ENCODE data around the gene SYPL1. TPM values are rescaled to one million over a fixed set of nuclear protein-coding genes. Genes with fewer than 3 reads are reported as not detected.

Gene SYPL1
- total and polyA plus RNA-seq, 2 donors (not counting 3 experiments of a cell fraction or from before 2014, with no cell fraction given), result 59.8 to 67.1 TPM

DNA sequence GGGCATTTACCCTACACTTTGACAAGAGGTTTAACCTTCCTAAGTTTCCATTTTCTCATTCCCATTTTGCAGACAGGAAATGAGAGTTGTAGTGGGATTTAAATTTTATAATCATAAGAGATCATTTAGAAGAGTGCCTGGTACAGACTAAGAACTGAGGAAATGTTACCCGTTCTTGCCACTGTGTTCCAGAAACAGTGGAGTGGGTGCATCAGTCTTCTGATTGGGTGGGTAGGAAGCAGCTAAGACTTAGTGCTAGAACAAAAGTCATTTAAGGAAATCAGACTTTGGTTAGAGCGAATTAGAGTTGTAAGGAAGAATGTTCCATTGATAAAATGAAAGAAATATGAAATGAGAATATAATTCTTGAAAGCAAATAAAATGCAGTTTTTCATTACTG is 8.4 kb upstream of the SYPL1 start:
- TF ChIP-seq FOS (IDR thresholded peaks at IDR 0.05; ENCODE audit: borderline replicate concordance, insufficient read depth, low read length), result no peak
- TF ChIP-seq, protein P1, sequence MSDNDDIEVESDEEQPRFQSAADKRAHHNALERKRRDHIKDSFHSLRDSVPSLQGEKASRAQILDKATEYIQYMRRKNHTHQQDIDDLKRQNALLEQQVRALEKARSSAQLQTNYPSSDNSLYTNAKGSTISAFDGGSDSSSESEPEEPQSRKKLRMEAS (IDR thresholded peaks at IDR 0.05; ENCODE audit: insufficient read depth, insufficient read length), result no peak
- TF ChIP-seq POLR2A (IDR thresholded peaks at IDR 0.05; ENCODE audit: low read depth, low read length), result no peak
- TF ChIP-seq, protein P2, sequence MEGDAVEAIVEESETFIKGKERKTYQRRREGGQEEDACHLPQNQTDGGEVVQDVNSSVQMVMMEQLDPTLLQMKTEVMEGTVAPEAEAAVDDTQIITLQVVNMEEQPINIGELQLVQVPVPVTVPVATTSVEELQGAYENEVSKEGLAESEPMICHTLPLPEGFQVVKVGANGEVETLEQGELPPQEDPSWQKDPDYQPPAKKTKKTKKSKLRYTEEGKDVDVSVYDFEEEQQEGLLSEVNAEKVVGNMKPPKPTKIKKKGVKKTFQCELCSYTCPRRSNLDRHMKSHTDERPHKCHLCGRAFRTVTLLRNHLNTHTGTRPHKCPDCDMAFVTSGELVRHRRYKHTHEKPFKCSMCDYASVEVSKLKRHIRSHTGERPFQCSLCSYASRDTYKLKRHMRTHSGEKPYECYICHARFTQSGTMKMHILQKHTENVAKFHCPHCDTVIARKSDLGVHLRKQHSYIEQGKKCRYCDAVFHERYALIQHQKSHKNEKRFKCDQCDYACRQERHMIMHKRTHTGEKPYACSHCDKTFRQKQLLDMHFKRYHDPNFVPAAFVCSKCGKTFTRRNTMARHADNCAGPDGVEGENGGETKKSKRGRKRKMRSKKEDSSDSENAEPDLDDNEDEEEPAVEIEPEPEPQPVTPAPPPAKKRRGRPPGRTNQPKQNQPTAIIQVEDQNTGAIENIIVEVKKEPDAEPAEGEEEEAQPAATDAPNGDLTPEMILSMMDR (IDR thresholded peaks at IDR 0.05; ENCODE audit: extremely low read depth in 1 of 2, insufficient read depth in 1 of 2, low read depth in 1 of 2, low read length in 2 of 2), result no peak
- TF ChIP-seq JUN (IDR thresholded peaks at IDR 0.05; ENCODE audit: borderline replicate concordance, insufficient read depth, insufficient read length, low read depth), result no peak
- TF ChIP-seq POLR2AphosphoS5 (IDR thresholded peaks at IDR 0.05; ENCODE audit: insufficient read depth, low read depth, low read length), result no peak
- TF ChIP-seq MYC (IDR thresholded peaks at IDR 0.05; ENCODE audit: low read depth, low read length), result no peak
- TF ChIP-seq GATA2 (IDR thresholded peaks at IDR 0.05; ENCODE audit: insufficient read depth, insufficient read length, low read depth, low read length), result no peak
- TF ChIP-seq EZH2 (IDR thresholded peaks at IDR 0.05; ENCODE audit: borderline replicate concordance, low read depth, low read length, severe bottlenecking), result no peak
- no peaks in the 10 kb centered on the region for H3K79me2 ChIP-seq (ENCODE audit: control insufficient read depth, insufficient read depth, low read length)
- no peaks in the 10 kb centered on the region for H4K20me1 ChIP-seq (replicated peaks; ENCODE audit: control insufficient read depth, extremely low read depth, insufficient read depth, low read length)
- FAIRE-seq, result no peak
- no peak overlapping the region for H3K27ac ChIP-seq (ENCODE audit: insufficient read depth, low read depth, low read length)
- no peaks in the 10 kb centered on the region for H3K9me3 ChIP-seq (replicated peaks; ENCODE audit: control insufficient read depth, insufficient read depth, low read length)
- dilution Hi-C loops (cut with MboI; ENCODE audit: extremely low pct_ligation_motif_present, low sequenced_read_pairs) (no loop called here), intact Hi-C loops (cut with micrococcal nuclease) (no loop called here)
- no peaks in the 10 kb centered on the region for H3K9me1 ChIP-seq (replicated peaks; ENCODE audit: control insufficient read depth, extremely low read depth, insufficient read depth, low read length)
- no peak for DNase-seq (ENCODE audit: low read depth, low spot score)
- no peak overlapping the region for H2AFZ ChIP-seq (ENCODE audit: low read depth, low read length)
- ChIA-PET POLR2A (no interaction called here), CTCF (no interaction called here)
- H3K36me3 ChIP-seq (ENCODE audit: control insufficient read depth in 2 of 2, extremely low read depth in 1 of 2, insufficient read depth in 2 of 2, low read length in 2 of 2), result no peaks in the 10 kb centered on the region
- BruUV-seq (replicated peaks), result no TSS peak
- peaks cover 2 to 5% of the 10 kb centered on the region in 2 experiments for H3K27me3 ChIP-seq (ENCODE audit: control insufficient read depth in 2 of 2, insufficient read depth in 2 of 2, low read length in 2 of 2)
- no peak overlapping the region for H3K4me2 ChIP-seq (ENCODE audit: insufficient read depth, low read length)
- no peaks in the 10 kb centered on the region for H3K4me1 ChIP-seq (ENCODE audit: control insufficient read depth, extremely low read depth, insufficient read depth, low read length)
- no peak overlapping the region for H3K9ac ChIP-seq (replicated peaks; ENCODE audit: extremely low read depth, insufficient read depth, low read length)
- H3K4me3 ChIP-seq (replicated peaks in 1 of 3; ENCODE audit: insufficient read depth in 1 of 3, low read depth in 1 of 3, low read length in 3 of 3), result no peak overlapping the region

All from endothelial cell of umbilical vein (primary cell).